ENCODE results near the gene SLC5A5. TPM values are rescaled to one million over a fixed set of nuclear protein-coding genes. Genes with fewer than 3 reads are reported as not detected.

SLC5A5 gene
- total and polyA plus RNA-seq, 10 of the 15 experiments (the other 5 are each of a cell fraction or from before 2014, with no cell fraction given) = 0.02 to 0.08 (median 0.05) TPM; not detected in 3

GRCh38 chr19:17920527-17920926, 48.8 kb downstream of the SLC5A5 start (continued):
- TF ChIP-seq KLF5 (IDR thresholded peaks at IDR 0.05; ENCODE audit: partially characterized antibody) (no peak), RBBP5 (conservative IDR thresholded peaks at IDR 0.05) (no peak)

- Histone ChIP-seq H3K9ac (ENCODE audit: control insufficient read depth, insufficient read depth, low read length) (no peak overlapping the region), H3K4me1 (ENCODE audit: control insufficient read depth, insufficient read depth, low read length) (peaks cover 5% of the 10 kb centered on the region), H3K4me3 (no peak overlapping the region), H3K79me2 (ENCODE audit: control insufficient read depth, insufficient read depth, low read length) (no peaks in the 10 kb centered on the region), H3K27me3 (replicated peaks in 1 of 2; ENCODE audit: control insufficient read depth in 2 of 2, insufficient read depth in 2 of 2, low read length in 1 of 2) (no peaks in the 10 kb centered on the region), H2AFZ (ENCODE audit: control insufficient read depth, low read depth, low read length) (no peak overlapping the region), H3K4me2 (ENCODE audit: control insufficient read depth, insufficient read depth) (no peak overlapping the region), H3K36me3 (ENCODE audit: control insufficient read depth in 2 of 2, insufficient read depth in 2 of 2, low read length in 1 of 2) (no peaks in the 10 kb centered on the region), H3K9me3 (replicated peaks; ENCODE audit: control insufficient read depth, insufficient read depth, low read length) (no peaks in the 10 kb centered on the region), H4K20me1 (ENCODE audit: control insufficient read depth, insufficient read depth) (no peaks in the 10 kb centered on the region), H3K27ac (ENCODE audit: control insufficient read depth, insufficient read depth) (no peak overlapping the region)
- CTCF ChIA-PET = interaction anchor here (0.6 to 0.7 kb wide), 2 partner anchors 24 to 54 kb away, joined by 3 to 4 read pairs; no protein-coding TSS in a partner anchor
- TF ChIP-seq FOXK2 (IDR thresholded peaks at IDR 0.05) (no peak), NFYB (IDR thresholded peaks at IDR 0.05; ENCODE audit: insufficient read depth, low read depth, low read length) (no peak), USF1 (IDR thresholded peaks at IDR 0.05; ENCODE audit: borderline replicate concordance, extremely low read length, insufficient read depth, low read depth, low read length) (no peak), ESRRA (IDR thresholded peaks at IDR 0.05; ENCODE audit: low read length) (no peak), FOXM1 (IDR thresholded peaks at IDR 0.05; ENCODE audit: low read depth, low read length) (no peak), KAT2A (conservative IDR thresholded peaks at IDR 0.05; ENCODE audit: control insufficient read depth, low read depth, low read length) (no peak), CEBPZ (IDR thresholded peaks at IDR 0.05; ENCODE audit: low read depth, low read length) (no peak), SUZ12 (IDR thresholded peaks at IDR 0.05; ENCODE audit: unreplicated experiment) (no peak), IKZF1 (conservative IDR thresholded peaks at IDR 0.05) (no peak), NR2C2 (IDR thresholded peaks at IDR 0.05; ENCODE audit: borderline replicate concordance, control insufficient read depth, insufficient read length, low read depth) (no peak), POU2F2 (IDR thresholded peaks at IDR 0.05; ENCODE audit: borderline replicate concordance, low read depth, low read length) (no peak), GATAD2B (conservative IDR thresholded peaks at IDR 0.05; ENCODE audit: low read depth) (no peak), ZNF24 (IDR thresholded peaks at IDR 0.05) (no peak), EP300 (IDR thresholded peaks at IDR 0.05; ENCODE audit: borderline replicate concordance in 1 of 2, control insufficient read depth in 1 of 2, low read depth in 2 of 2, low read length in 2 of 2) (no peak), HDAC2 (IDR thresholded peaks at IDR 0.05) (no peak), POLR2AphosphoS2 (IDR thresholded peaks at IDR 0.05; ENCODE audit: low read depth, low read length) (no peak), SUPT20H (IDR thresholded peaks at IDR 0.05; ENCODE audit: borderline replicate concordance, control insufficient read depth, low read depth, low read length) (no peak)
- 31% methylated on average over 3 of the region's 3 CpGs for WGBS (ENCODE audit: insufficient coverage, insufficient replicate concordance, low lambda C conversion rate, missing lambda C conversion rate)
- POLR2A ChIA-PET = no interaction called here
- SMC1A ChIA-PET (ENCODE audit: uncharacterized antibody, unreplicated experiment) = no interaction called here
- in situ Hi-C loops (cut with MboI) (no loop called here), intact Hi-C loops (cut with micrococcal nuclease; ENCODE audit: unreplicated experiment) (no loop called here)
- FAIRE-seq = no peak
- ATAC-seq = no peak
- no TSS peak for BruUV-seq (replicated peaks)
- RAD21 ChIA-PET (ENCODE audit: unreplicated experiment) = no interaction called here
- no peak for DNase-seq (ENCODE audit: low read depth, low spot score)
Measured at GRCh38 chr19:17922138-17922537, 50.4 kb downstream of the SLC5A5 start.
